T1000 (cell line): ENCODE data around the gene NRP2.

ENCODE experiments used
- DNase-seq: peaks from one replicate; lab custom pipeline; 2025; ENCODE audit warnings: mixed read lengths; lab: John Stamatoyannopoulos, UW

NRP2 gene

DNA sequence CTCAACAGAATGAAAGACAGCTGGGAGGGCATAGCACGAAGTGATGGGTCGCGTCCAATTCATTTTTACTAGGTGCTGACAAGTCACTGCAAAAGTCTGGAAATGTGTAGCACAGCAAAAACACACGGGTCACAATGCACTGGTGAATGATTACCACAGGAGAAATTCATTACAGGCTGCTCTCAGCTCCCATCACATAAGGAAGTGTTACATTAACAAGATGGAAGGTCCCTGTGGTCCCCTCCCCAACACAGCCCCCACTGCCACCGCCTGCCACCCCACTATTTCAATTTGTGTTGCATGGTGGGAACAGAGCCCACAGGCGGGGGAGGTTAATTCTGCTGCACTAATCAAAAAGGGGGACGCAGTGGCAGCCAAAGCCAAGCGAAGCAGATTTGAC, 122.8 kb downstream of the NRP2 start:
- DNase-seq: no peak

DNA sequence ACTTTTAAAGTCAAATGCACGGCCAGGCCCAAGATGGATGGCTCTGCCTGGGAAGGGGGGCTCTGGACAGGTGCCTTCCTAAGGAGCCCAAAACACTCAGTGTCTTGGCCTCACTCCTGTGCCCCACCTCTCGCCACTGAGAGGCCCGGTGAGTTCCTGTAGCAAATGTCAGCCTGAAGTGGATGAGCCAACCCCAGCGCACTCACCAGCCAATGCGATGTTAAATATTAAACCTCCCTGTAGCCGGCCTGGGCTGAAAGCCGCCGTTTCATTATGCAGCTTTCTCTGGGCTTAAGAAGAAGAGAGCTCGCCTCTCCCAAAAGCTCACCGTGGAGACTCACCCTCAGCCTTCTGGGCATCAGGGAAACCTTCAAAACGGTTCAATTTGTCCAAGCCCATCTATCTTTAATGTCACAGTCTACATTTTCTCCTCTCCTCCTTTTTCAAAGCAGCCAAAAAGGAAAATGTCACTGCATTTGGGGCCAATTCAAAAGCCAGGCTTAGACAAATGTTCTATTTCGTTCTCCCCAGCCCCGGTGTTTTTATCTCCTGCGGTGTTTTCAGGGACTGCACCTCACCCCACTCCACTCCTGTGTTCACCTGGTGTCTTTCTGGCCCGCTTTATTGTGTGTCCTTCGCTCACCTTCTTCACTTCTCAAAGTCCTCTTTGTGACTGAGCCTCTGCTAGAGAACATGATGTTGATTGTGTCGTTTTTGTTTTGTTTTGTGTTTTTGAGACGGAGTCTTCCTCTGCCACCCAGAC, 124.0 kb downstream of the NRP2 start:
- no peak for DNase-seq

DNA sequence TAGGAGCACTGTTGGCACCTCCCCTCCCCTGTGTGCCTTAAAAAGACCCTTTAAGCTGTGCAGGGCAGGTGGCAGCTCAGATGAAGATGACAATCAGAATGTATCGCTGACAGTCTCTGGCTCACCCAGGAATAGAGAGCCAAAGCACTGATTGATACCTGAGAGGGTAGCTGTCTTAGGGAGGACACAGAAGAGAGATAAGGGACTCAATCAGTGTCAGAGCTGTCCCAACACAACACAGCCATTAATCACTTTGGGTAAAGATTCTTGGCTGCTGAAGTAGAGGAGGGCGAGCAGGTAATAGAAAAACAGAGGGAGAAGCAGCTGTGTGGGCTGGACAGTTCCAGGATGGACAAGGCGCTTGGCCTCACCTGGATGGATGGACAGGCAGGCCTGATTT, 124.9 kb downstream of the NRP2 start:
- no peak for DNase-seq

DNA sequence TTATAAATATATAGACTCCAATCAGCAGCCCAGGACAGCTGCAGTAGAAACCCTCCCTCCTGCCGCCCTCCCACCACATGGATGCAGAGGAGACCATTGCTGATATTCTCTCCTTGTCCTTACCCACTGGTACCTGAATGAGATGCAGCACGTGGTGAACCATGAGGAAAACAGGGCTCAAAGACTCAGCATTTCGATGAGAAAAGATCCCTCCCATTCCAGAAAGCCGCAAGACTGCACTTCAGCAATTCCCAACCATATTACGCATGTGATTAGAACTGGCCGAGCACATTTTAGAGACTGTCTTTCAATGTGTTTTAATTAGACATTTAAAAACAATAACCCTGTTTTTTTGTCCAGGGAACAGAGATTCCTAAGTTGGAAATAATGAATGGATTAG, 125.5 kb downstream of the NRP2 start:
- no peak for DNase-seq

DNA sequence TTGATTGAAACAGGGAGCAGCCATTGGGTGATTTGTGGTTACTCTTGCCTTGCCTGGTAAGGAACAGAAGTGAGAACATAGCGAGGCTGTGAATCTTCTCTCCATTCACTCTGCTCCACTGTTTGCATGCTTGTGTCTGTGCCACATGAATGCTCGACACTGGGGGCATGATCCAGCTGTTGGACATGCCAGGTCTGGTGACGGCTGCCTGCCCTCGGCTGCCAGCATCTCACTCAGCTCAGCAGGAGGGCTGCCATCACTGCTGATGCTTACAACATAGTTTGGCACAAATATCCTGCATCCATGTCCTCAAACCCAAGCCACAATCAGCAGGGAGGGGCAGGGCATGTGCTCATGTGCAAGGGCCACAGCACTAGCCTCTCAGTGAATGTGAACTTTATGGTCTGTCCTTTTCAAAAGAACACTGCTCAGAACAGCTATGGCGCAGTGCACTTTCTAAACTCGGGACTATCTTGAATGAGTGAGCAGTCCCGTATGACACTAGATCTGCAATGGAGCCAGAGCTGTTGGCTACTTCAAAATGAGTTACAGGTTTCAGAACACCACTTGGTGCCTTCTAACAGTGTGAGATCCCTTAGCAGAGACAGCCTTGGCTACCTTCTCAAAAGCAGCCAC, 126.3 kb downstream of the NRP2 start:
- no peak for DNase-seq

DNA sequence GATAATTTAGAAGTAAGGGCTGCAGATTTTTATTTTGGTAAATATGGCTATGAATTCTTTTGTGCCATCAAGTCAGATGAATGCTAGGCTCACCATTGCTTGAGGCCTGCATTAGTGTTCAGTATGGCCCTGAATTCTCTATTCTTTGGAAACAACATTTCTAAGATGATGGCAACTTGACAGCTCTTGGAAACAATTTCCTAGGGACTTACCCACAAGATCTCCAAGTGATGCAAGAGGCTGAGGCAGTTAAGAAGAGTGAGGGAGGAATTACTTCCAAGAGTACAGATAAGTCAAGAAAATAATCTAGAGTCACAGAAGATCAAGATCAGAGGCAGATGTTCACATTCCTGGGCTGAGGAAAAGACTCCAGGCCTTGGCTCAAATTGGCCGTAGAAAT, 129.1 kb downstream of the NRP2 start:
- no peak for DNase-seq

DNA sequence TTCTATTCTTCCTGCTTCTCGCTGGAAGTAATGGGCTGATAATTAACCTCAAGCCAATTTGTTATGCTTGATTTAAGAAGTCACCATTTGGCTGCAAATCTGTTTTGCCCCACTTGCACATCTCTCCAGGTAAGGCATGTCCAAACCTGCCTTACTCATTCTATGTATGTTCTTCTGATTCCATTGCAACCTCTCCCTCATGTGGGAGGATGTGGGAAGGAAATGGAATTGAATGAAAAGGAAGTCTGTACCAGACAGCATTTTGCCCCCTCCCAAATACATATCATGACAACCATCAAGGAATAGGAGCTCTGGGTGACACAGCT, 131.7 kb downstream of the NRP2 start:
- DNase-seq: no peak

DNA sequence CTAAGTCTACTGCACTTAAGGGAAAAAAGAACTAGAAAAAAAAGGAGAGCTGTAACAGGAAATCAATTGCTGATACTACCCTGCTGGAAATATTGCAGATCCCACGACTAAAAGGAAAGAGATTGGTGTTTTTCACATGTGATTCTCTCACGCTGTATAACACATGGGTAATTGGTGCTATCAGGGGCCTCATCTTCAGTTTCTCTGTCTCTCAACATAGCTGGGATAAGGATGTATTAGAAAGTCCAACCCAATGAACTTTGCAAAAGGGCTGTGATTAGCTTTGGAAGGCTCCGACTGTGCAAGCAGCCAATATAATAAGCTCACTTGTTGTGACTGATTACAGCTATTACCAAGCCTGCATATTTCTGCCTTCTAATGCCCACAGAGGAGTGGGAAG, 133.4 kb downstream of the NRP2 start:
- DNase-seq: no peak

DNA sequence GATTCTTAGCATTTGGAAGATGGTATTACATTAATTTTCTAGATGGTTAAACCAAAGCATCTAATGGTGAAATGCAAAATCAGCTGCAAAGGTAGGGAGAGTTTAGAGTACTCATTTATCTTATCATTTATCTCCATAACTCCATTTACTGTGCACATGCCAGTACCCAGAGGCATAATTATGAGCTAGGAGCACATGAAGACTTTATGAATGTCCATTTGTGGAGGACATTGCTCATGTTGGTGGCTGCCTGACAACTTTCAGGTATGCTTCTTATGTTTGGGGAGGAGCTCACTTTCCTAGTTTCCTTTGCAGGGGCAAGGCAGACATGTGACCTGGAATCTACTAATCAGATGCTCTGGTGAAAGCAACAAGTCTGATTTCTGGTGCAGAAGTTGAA, 134.0 kb downstream of the NRP2 start:
- DNase-seq: no peak

DNA sequence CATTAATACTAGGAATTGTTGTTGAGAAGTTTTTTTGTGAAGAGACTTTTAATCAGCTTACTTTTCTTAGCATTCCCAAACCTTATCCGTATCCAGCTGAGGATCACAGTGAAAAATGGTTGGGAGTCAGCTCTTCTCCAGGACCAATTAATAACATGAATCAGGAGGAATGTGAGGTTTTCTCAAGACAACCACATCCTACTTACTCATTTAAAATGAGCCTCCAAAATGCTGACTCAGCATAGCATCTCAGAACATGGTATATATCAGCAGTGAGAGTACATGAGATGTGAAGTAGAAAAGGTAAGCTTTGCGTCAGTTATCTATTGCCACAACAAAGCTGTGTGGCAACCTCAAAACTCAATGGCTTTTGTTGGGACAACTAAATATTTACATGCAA, 140.3 kb downstream of the NRP2 start:
- no peak for DNase-seq

DNA sequence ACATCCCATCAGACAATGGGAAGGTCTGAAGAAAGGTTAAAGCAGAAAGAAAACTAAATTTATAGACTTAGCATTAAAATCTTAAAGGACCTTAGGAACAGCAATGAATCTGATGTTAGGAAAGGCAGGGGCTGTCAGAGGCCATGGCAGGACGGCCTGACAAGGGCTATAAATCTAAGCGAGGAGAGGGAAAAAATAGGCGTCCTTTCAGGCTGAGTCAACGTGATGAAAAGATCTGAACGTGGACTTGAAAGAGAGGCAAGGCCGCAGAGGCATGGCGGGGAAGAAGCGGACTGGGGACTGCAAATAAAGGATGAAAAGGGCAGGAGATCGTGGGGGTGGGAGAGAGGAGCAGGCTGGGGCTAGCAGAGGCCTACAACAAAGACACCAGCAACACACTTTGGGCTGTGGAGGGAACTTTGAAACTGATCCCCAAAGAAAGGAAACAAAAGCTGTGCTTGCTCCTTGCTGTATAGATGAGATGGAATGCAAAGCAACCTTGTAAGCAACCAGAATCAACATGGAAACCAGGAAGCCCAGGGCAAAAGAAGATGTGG, 145.6 kb downstream of the NRP2 start:
- DNase-seq: no peak

DNA sequence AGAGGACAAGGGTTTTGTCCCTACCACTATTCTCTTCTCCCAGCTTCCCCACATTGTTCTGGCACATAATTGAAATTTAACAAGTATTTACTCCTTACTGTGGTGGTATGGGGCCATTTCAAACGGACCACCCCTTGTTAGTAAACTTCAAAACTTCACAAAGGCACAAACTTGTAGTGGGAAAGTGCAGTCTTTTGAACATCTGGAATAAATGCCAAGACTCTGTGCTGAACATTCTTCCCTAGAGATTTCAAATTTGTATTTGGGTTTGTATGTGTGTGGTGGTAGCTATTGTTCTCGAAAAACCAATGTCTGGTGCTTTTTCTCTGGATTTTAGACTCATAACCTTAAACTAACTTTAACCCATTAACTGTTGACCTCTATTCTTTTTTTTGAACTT, 151.6 kb downstream of the NRP2 start:
- no peak for DNase-seq

DNA sequence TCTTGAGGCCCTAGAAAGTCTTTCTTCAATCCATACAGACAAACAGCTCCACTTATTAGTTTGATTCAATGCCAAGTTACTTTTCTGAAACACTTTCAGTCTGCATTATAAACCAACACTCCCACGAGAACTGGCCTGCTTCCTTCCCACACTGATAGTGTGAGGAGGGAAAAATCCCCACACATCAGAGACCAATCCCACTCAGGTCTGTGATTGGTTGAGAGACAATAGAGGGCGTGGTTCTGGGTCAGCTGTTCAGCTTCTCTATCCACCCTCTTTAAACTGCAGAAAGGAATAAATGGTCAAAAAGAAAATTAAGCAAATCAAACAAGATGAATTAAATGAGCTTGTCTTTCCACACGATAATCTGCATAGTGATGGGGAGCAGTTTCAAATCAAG, 152.5 kb downstream of the NRP2 start:
- no peak for DNase-seq

DNA sequence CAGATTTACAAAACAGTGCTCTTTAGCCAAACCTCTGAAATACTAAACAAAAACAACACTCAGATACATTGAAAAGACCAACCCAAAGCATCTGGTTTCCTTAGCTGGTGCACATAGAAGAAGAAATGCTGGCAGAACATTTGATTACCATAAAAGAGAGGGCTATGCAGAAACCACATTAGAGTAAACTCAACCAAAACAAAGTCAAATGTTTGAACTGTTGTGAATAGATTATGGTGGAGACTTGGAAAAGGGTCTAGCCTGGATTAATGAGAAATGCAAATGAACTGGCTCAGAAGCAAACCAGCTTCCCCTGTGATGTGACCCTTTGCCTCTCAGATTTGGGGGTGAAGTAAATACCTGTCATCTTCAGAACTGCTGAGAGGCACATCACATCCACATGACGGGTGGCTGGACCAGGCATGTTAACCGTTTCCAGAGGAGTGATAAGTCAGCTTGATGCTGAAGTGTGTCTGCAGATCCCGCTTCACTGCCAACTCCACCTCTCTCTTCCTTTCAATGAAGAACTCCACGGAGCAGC, 153.0 kb downstream of the NRP2 start:
- DNase-seq: no peak

DNA sequence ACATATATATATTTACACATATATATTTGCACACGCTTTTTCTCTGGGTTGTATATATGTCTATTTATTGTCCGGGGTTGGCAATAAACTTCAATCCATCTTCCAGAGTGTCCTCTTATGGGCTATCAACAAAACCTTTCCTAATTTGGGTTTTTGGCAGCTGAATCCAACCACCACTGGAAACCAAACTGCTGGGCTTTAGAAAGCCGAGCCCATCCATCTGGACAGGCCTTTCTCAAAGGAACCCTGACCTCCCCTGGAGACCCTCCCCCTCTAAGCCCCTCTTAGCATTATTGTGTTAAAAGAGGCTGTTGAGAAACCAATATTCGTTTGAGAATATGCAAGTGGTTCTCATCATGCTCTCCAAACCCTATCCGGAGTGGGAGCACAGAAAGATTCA, 153.6 kb downstream of the NRP2 start:
- no peak for DNase-seq

DNA sequence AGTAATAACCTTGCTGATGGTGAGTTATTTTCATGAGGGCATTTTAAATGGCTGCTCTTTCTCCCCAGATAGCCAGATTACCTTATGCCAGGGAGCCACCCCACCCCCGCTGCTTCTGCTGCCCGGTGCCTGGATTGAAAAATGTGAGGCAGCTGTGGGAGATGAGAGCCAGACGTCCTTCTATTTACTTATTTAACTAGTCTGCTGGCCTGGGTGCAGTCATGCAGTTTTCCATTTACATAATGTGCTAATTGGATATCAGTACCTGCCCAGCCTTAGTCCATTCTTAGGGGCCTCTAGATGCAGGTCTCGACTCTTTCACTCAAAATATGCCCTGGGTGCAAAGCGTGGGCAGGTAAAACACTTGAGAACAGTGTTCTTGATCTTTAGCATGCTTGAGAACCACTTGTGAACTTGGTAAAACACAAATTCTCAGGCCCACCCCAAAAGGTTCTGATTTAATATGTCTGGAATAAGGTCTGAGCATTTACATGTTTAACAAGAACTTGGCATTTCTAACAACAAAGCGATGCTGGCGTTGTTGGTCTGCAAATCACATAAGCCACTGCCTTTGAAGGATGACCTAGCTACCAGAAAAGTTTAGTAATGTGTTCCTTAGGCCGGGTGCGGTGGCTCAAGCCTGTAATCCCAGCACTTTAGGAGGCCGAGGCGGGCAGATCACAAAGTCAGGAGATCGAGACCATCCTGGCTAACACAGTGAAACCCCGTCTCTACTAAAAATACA, 154.3 kb downstream of the NRP2 start:
- DNase-seq: no peak

DNA sequence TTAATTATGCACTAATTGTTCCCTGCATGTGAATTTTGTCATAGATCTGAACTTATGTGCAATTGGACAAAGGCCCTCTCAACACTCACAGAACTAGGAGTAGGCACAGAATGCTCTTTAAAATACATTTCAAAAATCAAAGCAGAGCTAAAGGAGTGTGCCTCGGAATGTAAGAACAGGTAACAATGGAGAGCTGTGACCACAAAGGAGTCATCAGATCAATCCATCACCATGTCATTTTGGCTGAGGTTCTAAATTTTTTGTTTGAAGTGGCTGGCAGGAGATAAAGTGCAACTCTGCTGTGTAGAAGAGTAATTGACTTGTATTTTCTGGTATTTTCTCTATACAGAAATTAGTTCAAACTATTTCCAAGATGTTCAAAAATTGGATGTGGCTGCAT, 155.4 kb downstream of the NRP2 start:
- DNase-seq: no peak

DNA sequence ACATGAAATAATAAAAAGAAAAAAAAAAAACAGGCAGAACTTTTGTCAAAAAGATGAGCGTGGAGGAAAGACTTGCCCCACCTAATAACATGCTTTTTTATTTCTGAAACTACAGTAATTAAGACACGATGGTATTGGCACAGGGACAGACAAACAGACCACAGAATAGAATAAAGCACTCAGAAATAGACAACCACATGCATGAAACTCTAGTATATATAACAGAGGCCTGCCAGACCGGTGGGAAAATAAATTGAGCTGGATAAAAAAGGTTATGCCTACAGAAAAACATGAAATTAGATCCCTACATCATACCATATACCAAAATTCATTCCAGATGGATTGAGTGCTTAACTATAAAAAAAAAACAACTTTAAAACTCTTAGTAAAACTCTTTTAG, 163.1 kb downstream of the NRP2 start:
- DNase-seq: no peak
